H9 (cell line): ENCODE data around the gene MUSTN1. TPM values are rescaled to one million over a fixed set of nuclear protein-coding genes. Genes with fewer than 3 reads are reported as not detected.

ENCODE experiments used
- DNase-seq: peaks from one replicate; pipeline ENCODE4 v3.0.0-alpha.2; 2017
- H2AFZ ChIP-seq: one replicate; pipeline ENCODE4 v1.6.1; 2013; ENCODE audit warnings: mild to moderate bottlenecking, low read length, control low read depth, moderate library complexity
- H2AK5ac ChIP-seq: 2 replicates; pipeline ENCODE4 v1.6.1; 2013; ENCODE audit warnings: low read length, control low read depth, mixed read lengths; ENCODE audit not compliant: insufficient read length
- H2BK120ac ChIP-seq: one replicate; pipeline ENCODE4 v1.6.1; 2013; ENCODE audit warnings: low read depth, mild to moderate bottlenecking, low read length, control low read depth, inconsistent platforms; ENCODE audit not compliant: poor library complexity, severe bottlenecking
- H2BK12ac ChIP-seq: 2 replicates; pipeline ENCODE4 v1.6.1; 2013; ENCODE audit warnings: low read length, control low read depth, mixed read lengths, low read depth; ENCODE audit not compliant: insufficient read length
- H2BK15ac ChIP-seq: 2 replicates; pipeline ENCODE4 v1.6.1; 2013; ENCODE audit warnings: low read depth, low read length, control low read depth
- H2BK20ac ChIP-seq: one replicate; pipeline ENCODE4 v1.6.1; 2013; ENCODE audit warnings: low read depth, mild to moderate bottlenecking, low read length, control low read depth, inconsistent platforms; ENCODE audit not compliant: poor library complexity, severe bottlenecking
- H2BK5ac ChIP-seq: 2 replicates; pipeline ENCODE4 v1.6.1; 2013; ENCODE audit warnings: low read length, control low read depth, mixed read lengths; ENCODE audit not compliant: insufficient read length
- H3K14ac ChIP-seq: 2 replicates; pipeline ENCODE4 v1.6.1; 2013; ENCODE audit warnings: low read length, control low read depth; ENCODE audit not compliant: insufficient read depth
- H3K18ac ChIP-seq: 2 replicates; pipeline ENCODE4 v1.6.1; 2013; ENCODE audit warnings: low read depth, mild to moderate bottlenecking, mixed read lengths, low read length, control low read depth; ENCODE audit not compliant: insufficient read length
- H3K23ac ChIP-seq: 2 replicates; pipeline ENCODE4 v1.6.1; 2013; ENCODE audit warnings: low read length, control low read depth, mixed read lengths, low read depth; ENCODE audit not compliant: insufficient read length
- H3K23me2 ChIP-seq: 2 replicates; pipeline ENCODE4 v1.6.1; 2013; ENCODE audit warnings: low read depth, mild to moderate bottlenecking, mixed read lengths, low read length, control low read depth; ENCODE audit not compliant: insufficient read length, poor library complexity, severe bottlenecking
- H3K27ac ChIP-seq: 2 replicates; pipeline ENCODE4 v1.5.1; 2013; ENCODE audit warnings: low read length, control low read depth, mixed read lengths, low read depth; ENCODE audit not compliant: insufficient read length
- H3K27me3 ChIP-seq: 2 replicates; pipeline ENCODE4 v1.6.1; 2013; ENCODE audit warnings: low read length, control low read depth, inconsistent platforms; ENCODE audit not compliant: insufficient read depth
- H3K4ac ChIP-seq: 2 replicates; pipeline ENCODE4 v1.6.1; 2013; ENCODE audit warnings: low read depth, mild to moderate bottlenecking, control low read depth, inconsistent platforms, low read length, moderate library complexity
- H3K4me1 ChIP-seq: 2 replicates; pipeline ENCODE4 v1.6.1; 2013; ENCODE audit warnings: low read length, control low read depth, inconsistent platforms; ENCODE audit not compliant: insufficient read depth
- H3K4me2 ChIP-seq: 2 replicates; pipeline ENCODE4 v1.6.1; 2013; ENCODE audit warnings: low read length, control low read depth, mixed read lengths; ENCODE audit not compliant: insufficient read length, insufficient read depth
- H3K56ac ChIP-seq: 2 replicates; pipeline ENCODE4 v1.6.1; 2013; ENCODE audit warnings: low read depth, mild to moderate bottlenecking, mixed read lengths, low read length, control low read depth; ENCODE audit not compliant: insufficient read length
- H3K79me1 ChIP-seq: 2 replicates; pipeline ENCODE4 v1.6.1; 2013; ENCODE audit warnings: low read depth, mild to moderate bottlenecking, moderate library complexity, low read length, control low read depth, inconsistent platforms; ENCODE audit not compliant: insufficient read depth, poor library complexity, severe bottlenecking
- H3K79me2 ChIP-seq: 2 replicates; pipeline ENCODE4 v1.6.1; 2013; ENCODE audit warnings: low read length, control low read depth, inconsistent platforms; ENCODE audit not compliant: insufficient read depth
- H3K9ac ChIP-seq: 2 replicates; pipeline ENCODE4 v1.6.1; 2013; ENCODE audit warnings: low read length, control low read depth, mixed read lengths; ENCODE audit not compliant: insufficient read length; ENCODE audit errors: extremely low read depth
- H3K9me3 ChIP-seq: one replicate; pipeline ENCODE4 v1.6.1; 2013; ENCODE audit warnings: low read depth, low read length, inconsistent platforms; ENCODE audit not compliant: control insufficient read depth
- H3T11ph ChIP-seq: one replicate; pipeline ENCODE4 v1.6.1; 2013; ENCODE audit warnings: mild to moderate bottlenecking, low read length, control low read depth, inconsistent platforms
- H4K20me1 ChIP-seq: one replicate; pipeline ENCODE4 v1.6.1; 2013; ENCODE audit not compliant: control insufficient read depth, insufficient read length, insufficient read depth
- H4K5ac ChIP-seq: 2 replicates; pipeline ENCODE4 v1.6.1; 2013; ENCODE audit warnings: low read depth, mild to moderate bottlenecking, mixed read lengths, low read length, control low read depth; ENCODE audit not compliant: insufficient read length
- H4K8ac ChIP-seq: replicated peaks from 2 replicates; pipeline ENCODE4 v1.6.1; 2013; ENCODE audit warnings: low read length, control low read depth, mixed read lengths, low read depth; ENCODE audit not compliant: insufficient read length
- H4K91ac ChIP-seq: 2 replicates; pipeline ENCODE4 v1.6.1; 2013; ENCODE audit warnings: low read depth, mild to moderate bottlenecking, moderate library complexity, mixed read lengths, low read length, control low read depth; ENCODE audit not compliant: insufficient read length
- H3K27ac Mint-ChIP-seq, 3 experiments: 2 replicates in 2 of 3; 3 replicates in 1 of 3; pipeline ENCODE4 v1.8.0; 2020 to 2021; ENCODE audit warnings: mixed read lengths in 3 of 3, mild to moderate bottlenecking in 1 of 3, moderate library complexity in 1 of 3
- H3K27me3 Mint-ChIP-seq: 2 replicates; pipeline ENCODE4 v1.8.0; 2021; ENCODE audit warnings: low read depth, mild to moderate bottlenecking, moderate library complexity, mixed read lengths
- H3K36me3 Mint-ChIP-seq, 3 experiments: 2 replicates in 2 of 3; 3 replicates in 1 of 3; pipeline ENCODE4 v1.8.0; 2020 to 2021; ENCODE audit warnings: low read depth in 3 of 3, mixed read lengths in 3 of 3; ENCODE audit not compliant: insufficient read depth in 1 of 3
- H3K4me1 Mint-ChIP-seq, 2 experiments: 2 replicates each; pipeline ENCODE4 v1.8.0; 2020; ENCODE audit warnings: mixed read lengths in 2 of 2
- H3K4me3 Mint-ChIP-seq, 2 experiments: 2 replicates in 1 of 2; 3 replicates in 1 of 2; pipeline ENCODE4 v1.8.0; 2020 to 2021; ENCODE audit warnings: mild to moderate bottlenecking in 2 of 2, mixed read lengths in 2 of 2, moderate library complexity in 1 of 2
- H3K9me3 Mint-ChIP-seq, 2 experiments: 2 replicates in 1 of 2; 3 replicates in 1 of 2; pipeline ENCODE4 v1.8.0; 2020; ENCODE audit warnings: mild to moderate bottlenecking in 2 of 2, mixed read lengths in 2 of 2, moderate library complexity in 1 of 2
- WGBS: extraction: QIAGEN DNeasy Blood & Tissue Kit; methylation state at CpG from one replicate; pipeline ENCODE4 v1.1.7; 2013; ENCODE audit warnings: missing lambda C conversion rate, low lambda C conversion rate, mixed read lengths; ENCODE audit not compliant: insufficient read length; ENCODE audit errors: extremely low coverage; 5-methylcytosine and 5-hydroxymethylcytosine counted together
- total RNA-seq: library from RNA; stranded (reverse); gene quantifications from 2 replicates; pipeline ENCODE4 v1.2.1, GENCODE V29; 2021
- TF ChIP-seq, protein P1 (sequence below): fragments of 200-600 bp; sonication (generic); conservative IDR thresholded peaks from 3 replicates; pipeline ENCODE4 v1.8.0; 2021; ENCODE audit warnings: antibody characterized with exemption, mild to moderate bottlenecking

Gene MUSTN1
- total RNA-seq, 1 experiment from 2014 or later: 0.72 TPM

DNA sequence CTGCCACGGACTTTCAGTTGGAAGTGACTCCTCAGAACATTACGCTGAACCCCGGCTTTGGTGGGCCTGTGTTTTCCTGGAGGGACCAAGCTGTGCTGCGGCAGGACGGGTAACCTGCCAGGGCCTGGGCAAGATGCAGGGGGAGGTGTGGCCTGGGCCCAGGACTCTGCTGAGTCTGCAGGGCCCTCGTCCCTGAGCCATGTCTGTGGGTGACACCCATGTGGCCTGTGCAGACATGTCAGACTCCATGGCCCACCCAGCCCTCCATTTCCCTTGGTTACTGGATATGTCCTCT lies 45.1 kb downstream of the MUSTN1 start:
- Histone ChIP-seq H3K56ac (no peak overlapping the region), H3K23me2 (no peaks in the 10 kb centered on the region), H2AK5ac (no peak overlapping the region), H3K4me2 (no peak overlapping the region), H3K23ac (no peak overlapping the region), H2BK5ac (no peak overlapping the region), H4K91ac (no peak overlapping the region), H4K20me1 (no peaks in the 10 kb centered on the region), H4K8ac (no peak overlapping the region), H3K27me3 (no peaks in the 10 kb centered on the region), H2AFZ (no peak overlapping the region), H2BK12ac (no peak overlapping the region), H3K4me1 (no peaks in the 10 kb centered on the region), H3K9ac (no peak overlapping the region), H2BK15ac (no peak overlapping the region), H3K4ac (no peak overlapping the region), H2BK120ac (no peak overlapping the region), H3K27ac (no peak overlapping the region), H3K14ac (no peak overlapping the region), H3K9me3 (no peaks in the 10 kb centered on the region), H3K79me1 (no peaks in the 10 kb centered on the region), H3K79me2 (no peaks in the 10 kb centered on the region), H4K5ac (no peak overlapping the region), H2BK20ac (no peak overlapping the region), H3T11ph (no peak overlapping the region), H3K18ac (no peak overlapping the region)
- Mint-ChIP-seq H3K36me3 (no peaks in the 10 kb centered on the region; a peak in 2 of 7 replicates), H3K4me3 (no peak overlapping the region), H3K27me3 (peaks cover 2% of the 10 kb centered on the region), H3K4me1 (no peaks in the 10 kb centered on the region), H3K9me3 (no peaks in the 10 kb centered on the region; a peak in 1 of 5 replicates), H3K27ac (no peak overlapping the region; a peak in 1 of 7 replicates)
- TF ChIP-seq, protein P1, sequence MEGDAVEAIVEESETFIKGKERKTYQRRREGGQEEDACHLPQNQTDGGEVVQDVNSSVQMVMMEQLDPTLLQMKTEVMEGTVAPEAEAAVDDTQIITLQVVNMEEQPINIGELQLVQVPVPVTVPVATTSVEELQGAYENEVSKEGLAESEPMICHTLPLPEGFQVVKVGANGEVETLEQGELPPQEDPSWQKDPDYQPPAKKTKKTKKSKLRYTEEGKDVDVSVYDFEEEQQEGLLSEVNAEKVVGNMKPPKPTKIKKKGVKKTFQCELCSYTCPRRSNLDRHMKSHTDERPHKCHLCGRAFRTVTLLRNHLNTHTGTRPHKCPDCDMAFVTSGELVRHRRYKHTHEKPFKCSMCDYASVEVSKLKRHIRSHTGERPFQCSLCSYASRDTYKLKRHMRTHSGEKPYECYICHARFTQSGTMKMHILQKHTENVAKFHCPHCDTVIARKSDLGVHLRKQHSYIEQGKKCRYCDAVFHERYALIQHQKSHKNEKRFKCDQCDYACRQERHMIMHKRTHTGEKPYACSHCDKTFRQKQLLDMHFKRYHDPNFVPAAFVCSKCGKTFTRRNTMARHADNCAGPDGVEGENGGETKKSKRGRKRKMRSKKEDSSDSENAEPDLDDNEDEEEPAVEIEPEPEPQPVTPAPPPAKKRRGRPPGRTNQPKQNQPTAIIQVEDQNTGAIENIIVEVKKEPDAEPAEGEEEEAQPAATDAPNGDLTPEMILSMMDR: no peak
- WGBS: no CpG with 5 or more reads among the region's 6 CpGs
- DNase-seq: no peak
